ENCODE results near the gene LAMA3. TPM values are rescaled to one million over a fixed set of nuclear protein-coding genes. Genes with fewer than 3 reads are reported as not detected.

LAMA3 gene
- total and polyA plus RNA-seq, 10 of the 15 experiments (the other 5 are each of a cell fraction or from before 2014, with no cell fraction given): 0.37 to 6.5 (median 5.4) TPM

DNA sequence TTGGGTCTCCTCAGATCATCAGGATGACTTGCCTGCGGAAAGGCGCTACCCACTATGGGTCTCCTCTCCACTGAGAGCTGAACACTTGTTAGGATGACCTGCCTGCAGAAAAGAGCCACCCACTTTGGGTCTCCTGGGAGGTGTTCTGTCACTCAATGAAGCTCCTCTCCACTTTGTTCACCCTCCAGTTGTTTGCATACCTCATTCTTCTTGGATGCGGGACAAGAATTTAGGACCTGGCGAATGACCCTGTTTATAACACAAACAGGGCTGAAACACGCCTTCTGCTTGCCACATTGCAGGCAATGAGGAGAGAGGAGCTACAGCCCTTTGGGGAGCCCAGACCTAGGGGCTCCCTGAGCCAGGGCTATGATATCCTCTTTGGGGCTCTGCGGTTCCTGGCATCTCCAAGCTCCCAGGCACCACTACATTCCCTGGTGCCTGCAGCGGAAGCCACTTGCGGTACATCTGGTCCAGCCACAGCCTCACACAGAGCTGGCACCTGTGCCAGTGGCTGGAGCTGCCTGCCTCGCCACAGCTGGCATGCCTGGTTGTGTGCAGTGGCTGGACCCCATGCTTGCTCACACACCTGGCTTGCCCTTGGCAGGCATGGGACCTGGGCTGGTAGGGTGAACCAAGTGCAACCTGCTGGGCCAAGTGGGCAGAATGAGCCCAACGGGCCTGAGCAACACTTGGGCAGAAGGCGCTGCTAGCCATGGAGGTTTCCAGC, 47.2 kb upstream of the LAMA3 start:
- no peak overlapping the region for H2AFZ ChIP-seq (ENCODE audit: control insufficient read depth, low read depth, low read length)
- CTCF ChIA-PET: interaction anchor here (1.1 to 1.9 kb wide), 3 partner anchors 14 to 169 kb away, joined by 3 to 6 read pairs (median 4); no protein-coding TSS in a partner anchor
- no peaks in the 10 kb centered on the region; a peak in 1 of 4 replicates for H3K27me3 ChIP-seq (replicated peaks in 1 of 2; ENCODE audit: control insufficient read depth in 2 of 2, insufficient read depth in 2 of 2, low read length in 1 of 2)
- POLR2A ChIA-PET: interaction anchor here (1.0 kb wide), 1 partner anchor 10 kb away, joined by 3 read pairs; no protein-coding TSS in a partner anchor
- H3K4me2 ChIP-seq (ENCODE audit: control insufficient read depth, insufficient read depth): no peak overlapping the region
- H3K79me2 ChIP-seq (ENCODE audit: control insufficient read depth, insufficient read depth, low read length): no peaks in the 10 kb centered on the region
- H3K4me1 ChIP-seq (ENCODE audit: control insufficient read depth, insufficient read depth, low read length): no peaks in the 10 kb centered on the region
- no peaks in the 10 kb centered on the region for H4K20me1 ChIP-seq (ENCODE audit: control insufficient read depth, insufficient read depth)
- FAIRE-seq (no peak), ATAC-seq (no peak), DNase-seq (ENCODE audit: low read depth, low spot score) (no peak)
- H3K36me3 ChIP-seq (ENCODE audit: control insufficient read depth in 2 of 2, insufficient read depth in 2 of 2, low read length in 1 of 2): no peaks in the 10 kb centered on the region
- 81% methylated on average over 11 of the region's 11 CpGs for WGBS (ENCODE audit: insufficient coverage, insufficient replicate concordance, low lambda C conversion rate, missing lambda C conversion rate)
- RAD21 ChIA-PET (ENCODE audit: unreplicated experiment): interaction anchor here (0.9 to 1.8 kb wide), 3 partner anchors 12 to 62 kb away, joined by 3 to 8 read pairs (median 4); no protein-coding TSS in a partner anchor
- no peak overlapping the region for H3K27ac ChIP-seq (ENCODE audit: control insufficient read depth, insufficient read depth)
- no peak for TF ChIP-seq NR2C2 (IDR thresholded peaks at IDR 0.05; ENCODE audit: borderline replicate concordance, control insufficient read depth, insufficient read length, low read depth)
- SMC1A ChIA-PET (ENCODE audit: uncharacterized antibody, unreplicated experiment): interaction anchor here (1.4 kb wide), 1 partner anchor 14 kb away, joined by 3 read pairs; no protein-coding TSS in a partner anchor
- in situ Hi-C loops (cut with MboI): no loop called here
- H3K4me3 ChIP-seq: no peak overlapping the region
- peaks cover 5% of the 10 kb centered on the region; the same call in 2 of the 3 replicates for H3K9me3 ChIP-seq (replicated peaks; ENCODE audit: control insufficient read depth, insufficient read depth, low read length)
- H3K9ac ChIP-seq (ENCODE audit: control insufficient read depth, insufficient read depth, low read length): no peak overlapping the region
- BruUV-seq (replicated peaks): no TSS peak
- intact Hi-C loops (cut with micrococcal nuclease; ENCODE audit: unreplicated experiment): no loop called here

DNA sequence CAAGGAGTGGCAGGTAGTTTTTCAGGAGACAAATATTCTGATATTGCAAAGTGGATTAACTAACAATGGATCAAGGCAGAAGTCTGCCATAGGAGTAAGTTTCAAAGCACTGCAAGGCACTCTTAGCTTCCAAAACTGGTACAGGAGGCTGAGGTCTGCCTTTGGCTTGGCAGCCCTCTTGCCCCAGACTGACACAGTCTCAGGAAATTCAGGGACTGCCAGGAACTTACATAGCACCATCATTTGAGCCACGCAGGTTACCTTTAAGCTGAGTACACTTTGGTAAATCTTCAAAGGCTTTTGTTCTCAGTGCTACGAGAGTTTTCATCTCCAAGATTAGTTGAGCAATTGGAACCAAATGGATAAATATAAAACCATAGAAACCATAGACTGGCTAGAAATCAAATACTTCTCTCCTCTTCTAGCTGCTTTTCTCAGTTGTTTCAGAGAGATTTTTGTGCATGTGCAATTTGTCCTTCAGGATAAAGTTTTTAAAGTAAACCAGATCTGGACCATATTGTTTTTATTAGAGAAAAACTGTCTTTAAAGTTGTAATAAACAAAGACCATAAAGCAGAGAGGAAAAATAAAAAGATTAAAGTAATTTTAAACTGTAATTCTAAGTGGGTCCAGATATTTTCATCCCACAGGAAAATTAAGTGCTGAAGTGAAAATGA, 45.3 kb upstream of the LAMA3 start:
- DNase-seq (ENCODE audit: low read depth, low spot score) (no peak), ATAC-seq (no peak), FAIRE-seq (no peak)
- CTCF ChIA-PET: interaction anchor here (0.6 to 1.9 kb wide), 7 partner anchors 12 to 167 kb away, joined by 3 to 6 read pairs (median 3); no protein-coding TSS in a partner anchor
- no peak overlapping the region for H3K27ac ChIP-seq (ENCODE audit: control insufficient read depth, insufficient read depth)
- H3K4me2 ChIP-seq (ENCODE audit: control insufficient read depth, insufficient read depth): no peak overlapping the region
- no peak overlapping the region for H3K4me3 ChIP-seq
- no peaks in the 10 kb centered on the region for H4K20me1 ChIP-seq (ENCODE audit: control insufficient read depth, insufficient read depth)
- RAD21 ChIA-PET (ENCODE audit: unreplicated experiment): interaction anchor here (1.6 kb wide), 1 partner anchor 60 kb away, joined by 4 read pairs; no protein-coding TSS in a partner anchor
- POLR2A ChIA-PET: no interaction called here
- peaks cover 5% of the 10 kb centered on the region; the same call in 2 of the 3 replicates for H3K9me3 ChIP-seq (replicated peaks; ENCODE audit: control insufficient read depth, insufficient read depth, low read length)
- H3K27me3 ChIP-seq (replicated peaks in 1 of 2; ENCODE audit: control insufficient read depth in 2 of 2, insufficient read depth in 2 of 2, low read length in 1 of 2): no peaks in the 10 kb centered on the region; a peak in 2 of 4 replicates
- no peak overlapping the region for H2AFZ ChIP-seq (ENCODE audit: control insufficient read depth, low read depth, low read length)
- no peak overlapping the region for H3K9ac ChIP-seq (ENCODE audit: control insufficient read depth, insufficient read depth, low read length)
- in situ Hi-C loops (cut with MboI) (no loop called here), intact Hi-C loops (cut with micrococcal nuclease; ENCODE audit: unreplicated experiment) (no loop called here)
- no peaks in the 10 kb centered on the region for H3K79me2 ChIP-seq (ENCODE audit: control insufficient read depth, insufficient read depth, low read length)
- no TSS peak for BruUV-seq (replicated peaks)
- SMC1A ChIA-PET (ENCODE audit: uncharacterized antibody, unreplicated experiment): interaction anchor here (0.6 to 1.4 kb wide), 3 partner anchors 16 to 652 kb away, joined by 3 read pairs; no protein-coding TSS in a partner anchor
- H3K36me3 ChIP-seq (ENCODE audit: control insufficient read depth in 2 of 2, insufficient read depth in 2 of 2, low read length in 1 of 2): no peaks in the 10 kb centered on the region
- no peaks in the 10 kb centered on the region for H3K4me1 ChIP-seq (ENCODE audit: control insufficient read depth, insufficient read depth, low read length)
- WGBS (ENCODE audit: insufficient coverage, insufficient replicate concordance, low lambda C conversion rate, missing lambda C conversion rate): 17% methylated on average over 2 of the region's 2 CpGs
- TF ChIP-seq CEBPB (IDR thresholded peaks at IDR 0.05; ENCODE audit: borderline replicate concordance in 1 of 2, low read depth in 2 of 2, low read length in 2 of 2) (no peak), SIX5 (IDR thresholded peaks at IDR 0.05; ENCODE audit: low read depth, low read length, severe bottlenecking) (no peak), ZNF24 (IDR thresholded peaks at IDR 0.05) (no peak), NBN (IDR thresholded peaks at IDR 0.05) (no peak), IKZF2 (IDR thresholded peaks at IDR 0.05) (no peak), ZSCAN29 (IDR thresholded peaks at IDR 0.05) (no peak)
- TF ChIP-seq, protein P1, sequence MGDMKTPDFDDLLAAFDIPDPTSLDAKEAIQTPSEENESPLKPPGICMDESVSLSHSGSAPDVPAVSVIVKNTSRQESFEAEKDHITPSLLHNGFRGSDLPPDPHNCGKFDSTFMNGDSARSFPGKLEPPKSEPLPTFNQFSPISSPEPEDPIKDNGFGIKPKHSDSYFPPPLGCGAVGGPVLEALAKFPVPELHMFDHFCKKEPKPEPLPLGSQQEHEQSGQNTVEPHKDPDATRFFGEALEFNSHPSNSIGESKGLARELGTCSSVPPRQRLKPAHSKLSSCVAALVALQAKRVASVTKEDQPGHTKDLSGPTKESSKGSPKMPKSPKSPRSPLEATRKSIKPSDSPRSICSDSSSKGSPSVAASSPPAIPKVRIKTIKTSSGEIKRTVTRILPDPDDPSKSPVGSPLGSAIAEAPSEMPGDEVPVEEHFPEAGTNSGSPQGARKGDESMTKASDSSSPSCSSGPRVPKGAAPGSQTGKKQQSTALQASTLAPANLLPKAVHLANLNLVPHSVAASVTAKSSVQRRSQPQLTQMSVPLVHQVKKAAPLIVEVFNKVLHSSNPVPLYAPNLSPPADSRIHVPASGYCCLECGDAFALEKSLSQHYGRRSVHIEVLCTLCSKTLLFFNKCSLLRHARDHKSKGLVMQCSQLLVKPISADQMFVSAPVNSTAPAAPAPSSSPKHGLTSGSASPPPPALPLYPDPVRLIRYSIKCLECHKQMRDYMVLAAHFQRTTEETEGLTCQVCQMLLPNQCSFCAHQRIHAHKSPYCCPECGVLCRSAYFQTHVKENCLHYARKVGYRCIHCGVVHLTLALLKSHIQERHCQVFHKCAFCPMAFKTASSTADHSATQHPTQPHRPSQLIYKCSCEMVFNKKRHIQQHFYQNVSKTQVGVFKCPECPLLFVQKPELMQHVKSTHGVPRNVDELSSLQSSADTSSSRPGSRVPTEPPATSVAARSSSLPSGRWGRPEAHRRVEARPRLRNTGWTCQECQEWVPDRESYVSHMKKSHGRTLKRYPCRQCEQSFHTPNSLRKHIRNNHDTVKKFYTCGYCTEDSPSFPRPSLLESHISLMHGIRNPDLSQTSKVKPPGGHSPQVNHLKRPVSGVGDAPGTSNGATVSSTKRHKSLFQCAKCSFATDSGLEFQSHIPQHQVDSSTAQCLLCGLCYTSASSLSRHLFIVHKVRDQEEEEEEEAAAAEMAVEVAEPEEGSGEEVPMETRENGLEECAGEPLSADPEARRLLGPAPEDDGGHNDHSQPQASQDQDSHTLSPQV (IDR thresholded peaks at IDR 0.05): no peak
- TF ChIP-seq, protein P2, sequence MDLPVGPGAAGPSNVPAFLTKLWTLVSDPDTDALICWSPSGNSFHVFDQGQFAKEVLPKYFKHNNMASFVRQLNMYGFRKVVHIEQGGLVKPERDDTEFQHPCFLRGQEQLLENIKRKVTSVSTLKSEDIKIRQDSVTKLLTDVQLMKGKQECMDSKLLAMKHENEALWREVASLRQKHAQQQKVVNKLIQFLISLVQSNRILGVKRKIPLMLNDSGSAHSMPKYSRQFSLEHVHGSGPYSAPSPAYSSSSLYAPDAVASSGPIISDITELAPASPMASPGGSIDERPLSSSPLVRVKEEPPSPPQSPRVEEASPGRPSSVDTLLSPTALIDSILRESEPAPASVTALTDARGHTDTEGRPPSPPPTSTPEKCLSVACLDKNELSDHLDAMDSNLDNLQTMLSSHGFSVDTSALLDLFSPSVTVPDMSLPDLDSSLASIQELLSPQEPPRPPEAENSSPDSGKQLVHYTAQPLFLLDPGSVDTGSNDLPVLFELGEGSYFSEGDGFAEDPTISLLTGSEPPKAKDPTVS (IDR thresholded peaks at IDR 0.05; ENCODE audit: low read depth, low read length): no peak

Measured in GM12878 (cell line).